ENCODE measurements around the gene CCSER1.

- no peak for TF ChIP-seq POLR2AphosphoS5 (IDR thresholded peaks at IDR 0.05; ENCODE audit: borderline replicate concordance, low read depth, low read length)
- TF ChIP-seq EZH2 (IDR thresholded peaks at IDR 0.05): no peak
These were observed 45.6 kb upstream of the CCSER1 start for GRCh38 chr4:90081432-90082144.

Measured in SK-N-MC (cell line).